HG03565 (cell line): ENCODE measurements around the gene AOAH.

Experiments
- ATAC-seq: cut with Tn5 transposase; IDR thresholded peaks from one replicate; pipeline ENCODE4 v1.9.1; 2021; ENCODE audit warnings: mild to moderate bottlenecking, moderate library complexity; ENCODE audit not compliant: unreplicated experiment

Gene AOAH

GRCh38 chr7:36635091-36635490, 89.2 kb downstream of the AOAH start:
- no peak for ATAC-seq

DNA sequence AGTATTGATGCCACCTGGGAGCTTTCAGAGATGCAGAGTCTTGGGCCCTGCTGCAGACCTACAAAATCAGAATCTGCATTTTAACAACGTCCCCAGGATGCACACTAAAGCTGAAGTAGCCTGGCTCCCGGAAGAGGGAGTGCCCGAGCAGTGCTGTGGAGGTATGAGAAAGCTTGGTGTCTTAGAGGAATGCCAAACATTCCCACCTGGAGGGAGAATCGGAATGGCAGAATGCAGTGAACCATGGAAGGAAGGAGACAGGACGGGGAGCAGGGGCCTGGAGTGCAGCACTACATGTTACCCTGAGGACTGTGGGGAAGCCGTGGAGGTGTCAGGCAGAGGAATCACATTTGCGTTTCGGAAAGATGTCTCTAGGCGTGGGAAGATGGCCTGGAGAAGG, 90.9 kb downstream of the AOAH start:
- no peak for ATAC-seq

DNA sequence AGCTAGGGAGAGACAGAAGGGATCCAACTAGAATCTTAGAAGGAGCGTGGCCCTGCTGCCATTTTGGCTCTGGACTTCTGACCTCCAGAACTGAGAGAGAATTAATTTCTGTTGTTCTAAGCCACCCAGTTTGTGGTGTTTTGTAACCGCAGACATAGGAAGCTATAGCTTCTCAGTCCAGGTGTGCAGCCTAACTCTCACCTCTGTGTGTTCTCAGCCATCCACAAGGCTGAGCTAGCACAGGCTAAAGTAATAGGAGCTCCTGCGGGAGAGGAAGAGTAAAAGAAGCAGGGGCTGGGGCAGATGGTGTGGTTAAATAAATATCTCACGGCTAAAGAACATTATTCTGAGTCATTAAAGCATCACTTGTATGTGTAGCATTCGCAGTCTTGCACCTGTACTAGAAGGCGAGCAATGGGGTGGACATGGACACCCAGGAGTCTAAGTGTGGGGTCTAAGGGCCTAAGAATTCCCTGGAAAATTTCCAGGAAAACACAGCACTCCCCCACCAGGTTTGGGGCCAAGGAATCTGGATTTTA, 94.1 kb downstream of the AOAH start:
- ATAC-seq = no peak

DNA sequence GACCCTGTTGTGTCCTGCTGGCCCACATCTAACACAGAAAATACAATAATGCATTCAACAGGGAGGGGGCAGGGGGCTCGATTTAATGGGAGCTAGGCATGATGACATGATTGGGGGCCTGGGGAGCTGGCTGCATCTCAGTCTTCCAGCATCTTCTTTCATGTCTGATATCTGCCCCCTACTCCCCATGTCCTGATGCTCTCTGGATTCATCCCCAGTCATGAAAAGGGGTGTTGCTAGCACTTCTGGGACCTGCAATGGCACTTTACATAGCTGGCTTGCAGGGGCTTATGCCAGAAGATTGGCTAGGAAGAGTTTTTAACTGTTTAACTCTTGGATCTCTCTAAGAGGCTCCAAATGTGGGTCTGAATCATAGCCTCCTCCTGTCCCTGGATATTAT, 94.9 kb downstream of the AOAH start:
- ATAC-seq = no peak

DNA sequence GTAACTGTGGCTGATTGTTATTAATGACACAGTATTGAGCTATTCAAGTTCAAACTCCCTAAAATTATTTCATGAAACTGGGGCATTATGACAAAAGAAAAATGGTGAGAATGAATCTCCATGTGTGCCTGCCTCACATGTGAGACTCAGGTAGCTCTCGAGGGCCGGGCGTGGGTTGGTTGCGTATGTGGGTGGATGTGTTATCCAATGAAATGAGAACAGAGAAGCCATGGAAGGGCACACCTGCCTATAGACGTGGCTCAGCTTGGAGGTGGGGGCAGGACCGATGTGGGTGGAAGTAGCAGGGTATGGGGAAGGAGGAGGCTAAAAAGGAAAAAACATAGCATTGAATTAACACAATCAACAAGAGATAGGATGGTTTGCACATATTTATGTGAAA, 96.5 kb downstream of the AOAH start:
- ATAC-seq = no peak

DNA sequence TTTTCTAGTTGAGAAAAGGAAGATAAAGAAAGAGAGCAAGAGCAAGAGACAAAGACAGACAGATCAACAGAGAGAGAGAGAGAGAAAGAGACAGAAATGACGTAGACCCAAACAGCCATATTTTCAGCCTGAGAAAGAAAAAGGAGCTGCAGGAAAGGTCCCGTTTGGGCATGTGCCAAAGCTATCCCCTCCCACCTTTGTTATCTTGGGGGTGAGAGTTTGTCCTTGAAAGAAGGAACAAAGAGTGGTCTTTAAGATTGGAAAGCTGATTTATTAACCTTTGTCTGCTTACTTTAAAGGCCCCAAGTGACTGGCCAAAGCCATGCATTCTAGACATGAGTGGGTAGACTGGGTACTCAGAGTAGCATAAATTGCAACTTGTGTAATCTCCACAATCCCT, 98.2 kb downstream of the AOAH start:
- ATAC-seq = no peak

DNA sequence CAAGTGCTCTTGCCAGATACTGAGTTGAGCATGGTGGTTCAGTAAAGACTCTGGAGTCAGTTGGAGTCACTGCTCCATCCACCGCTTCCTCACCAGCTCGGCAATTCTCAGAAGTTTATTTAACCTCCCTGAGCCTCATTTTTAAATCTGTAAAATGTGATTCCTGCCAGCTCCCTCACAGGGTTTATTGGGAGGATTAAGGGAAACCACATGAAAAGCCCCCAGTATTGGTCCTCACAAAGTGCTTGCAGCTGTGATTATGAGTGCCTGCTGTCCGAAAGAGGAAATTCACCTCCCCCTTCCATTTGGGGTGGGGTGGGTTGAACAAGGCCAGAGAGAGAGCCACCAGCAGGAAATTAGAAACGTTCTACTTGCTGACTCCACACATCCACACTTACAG, 99.0 kb downstream of the AOAH start:
- ATAC-seq = no peak

GRCh38 chr7:36623247-36623646, 101.0 kb downstream of the AOAH start:
- no peak for ATAC-seq

DNA sequence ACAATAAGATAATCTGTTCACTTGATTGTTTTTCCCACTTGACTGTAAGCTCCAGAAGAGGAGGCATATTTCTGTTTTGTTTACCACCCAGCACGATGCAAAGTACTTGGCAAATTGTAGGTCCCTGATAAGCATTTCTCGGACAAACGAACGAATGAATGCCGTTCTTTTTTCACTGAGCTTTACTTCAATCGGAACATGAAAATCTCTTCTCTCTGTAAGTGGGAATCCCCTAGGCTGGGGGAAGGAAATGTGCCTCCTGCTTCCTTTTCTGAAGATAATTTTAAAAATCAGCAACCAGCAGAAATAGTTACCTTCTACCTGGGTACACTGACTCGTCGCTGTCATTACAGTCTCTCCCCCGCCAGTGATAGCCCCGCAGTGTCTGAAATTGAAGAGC, 102.9 kb downstream of the AOAH start:
- no peak for ATAC-seq

- ATAC-seq = no peak
These were observed 104.1 kb downstream of the AOAH start for GRCh38 chr7:36620166-36620708.

DNA sequence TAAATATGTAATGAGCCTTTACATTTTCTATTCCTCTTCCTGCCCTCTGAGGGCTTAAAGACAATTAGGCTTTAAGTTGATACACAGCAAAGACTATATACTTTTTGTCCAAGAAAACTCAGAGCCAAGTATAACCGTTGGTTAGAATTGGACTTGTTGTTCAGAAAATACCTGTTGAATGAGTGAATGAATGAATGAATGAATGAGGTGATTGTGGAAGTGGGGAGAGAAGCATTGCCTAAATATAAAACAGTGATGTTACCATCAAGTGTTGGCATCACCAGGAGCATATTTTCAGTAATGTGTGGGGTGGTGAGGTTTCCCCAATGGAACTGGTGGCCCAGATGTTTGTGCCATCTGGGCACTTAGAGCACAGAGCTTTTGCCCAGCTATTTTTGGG, 106.9 kb downstream of the AOAH start:
- ATAC-seq = no peak

- no peak for ATAC-seq
These were observed 108.3 kb downstream of the AOAH start for GRCh38 chr7:36615852-36616540.

GRCh38 chr7:36614959-36615358, 109.3 kb downstream of the AOAH start:
- no peak for ATAC-seq

- no peak for ATAC-seq
These were observed 111.2 kb downstream of the AOAH start for GRCh38 chr7:36613031-36613614.

DNA sequence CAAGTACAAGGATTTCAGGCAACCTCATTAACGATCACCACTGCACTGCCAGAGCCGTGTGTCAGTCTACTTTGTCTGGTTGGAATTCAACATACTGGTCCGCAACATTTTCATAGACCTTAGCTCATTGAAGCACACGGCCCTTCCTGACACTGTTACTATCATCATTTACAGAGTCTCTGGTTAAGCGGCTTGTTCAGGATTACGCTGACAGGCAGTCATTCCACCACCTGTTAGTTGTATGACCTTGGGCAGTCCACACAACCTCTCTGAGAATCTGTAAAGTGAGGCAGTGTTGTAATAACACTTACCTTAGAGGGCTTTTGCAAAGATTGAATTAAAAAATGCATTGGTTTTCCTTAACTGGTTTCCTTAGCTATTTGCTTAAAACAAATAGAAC, 112.6 kb downstream of the AOAH start:
- no peak for ATAC-seq

- ATAC-seq = no peak
These were observed 116.6 kb downstream of the AOAH start for GRCh38 chr7:36607721-36608095.

DNA sequence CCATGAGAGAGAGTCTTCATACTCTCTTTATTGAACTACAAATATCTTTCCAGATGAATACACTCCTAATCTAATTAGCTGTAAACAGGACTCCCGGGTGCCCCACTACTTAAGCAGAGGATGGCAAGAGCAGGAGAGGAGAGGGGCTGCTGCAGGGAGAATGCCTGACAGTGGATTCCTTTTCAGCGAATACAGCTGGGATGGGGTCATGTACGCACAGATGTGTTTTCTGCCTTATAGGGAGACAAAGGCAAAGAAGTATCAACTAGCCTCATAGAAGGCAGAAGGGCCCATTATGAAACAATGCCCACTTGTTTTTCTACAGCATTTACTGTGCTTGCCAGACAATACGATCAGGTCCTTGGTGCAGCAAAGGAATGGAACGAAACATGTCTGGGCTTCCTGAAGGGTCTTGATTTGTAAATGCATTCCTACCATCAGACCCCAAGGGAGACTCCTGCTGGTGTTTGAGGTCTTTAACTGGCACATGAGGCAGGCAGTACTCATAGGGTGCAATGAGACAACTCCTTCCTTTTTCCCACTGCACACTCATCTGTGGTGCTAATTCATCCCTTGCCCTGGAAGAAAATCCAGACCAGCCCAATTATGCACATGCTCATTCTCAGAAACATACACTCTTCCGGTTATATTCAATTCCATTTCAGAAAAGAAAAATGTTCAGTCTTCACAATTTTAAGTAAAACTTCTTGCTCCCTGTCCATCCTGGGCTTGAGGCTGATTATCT, 117.1 kb downstream of the AOAH start:
- no peak for ATAC-seq

DNA sequence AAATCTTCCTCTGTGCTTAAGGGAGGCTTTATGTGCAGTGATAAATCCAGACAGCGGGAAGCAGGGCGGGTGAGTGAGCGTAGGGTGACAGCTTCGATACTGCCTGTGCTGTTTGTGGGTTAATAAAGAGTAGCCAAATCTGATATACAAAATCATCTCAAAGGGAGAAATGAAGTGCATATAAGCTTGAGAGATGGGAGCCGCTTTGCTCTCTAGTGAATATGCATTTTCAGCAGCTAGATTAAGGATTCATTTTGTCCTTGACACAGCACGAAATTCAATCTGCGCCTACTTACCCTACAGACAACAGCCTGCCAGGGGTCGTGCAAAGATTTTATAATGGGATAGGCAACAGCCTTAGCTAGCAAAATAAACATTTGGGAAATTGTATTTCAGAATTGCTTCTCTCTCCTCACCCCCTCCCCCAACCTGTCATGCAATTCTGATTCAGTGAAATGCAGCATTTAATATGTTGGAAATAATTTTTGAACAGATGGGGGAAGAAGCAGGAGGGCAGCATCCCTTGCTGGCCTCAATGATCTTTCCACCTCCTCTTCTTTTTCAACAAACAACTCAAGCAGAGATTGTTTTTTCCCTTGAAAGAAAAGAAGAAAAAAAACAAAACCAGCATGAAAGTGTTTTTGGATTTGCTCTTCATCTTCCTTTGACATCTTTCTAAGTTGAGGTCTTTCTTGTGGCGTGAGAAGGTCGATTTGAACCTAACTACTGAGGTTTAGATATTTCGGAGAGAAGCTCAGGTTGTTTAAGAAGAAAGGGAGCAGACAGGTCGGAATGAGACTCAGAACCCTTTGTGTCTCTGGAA, 117.9 kb downstream of the AOAH start:
- ATAC-seq = no peak

DNA sequence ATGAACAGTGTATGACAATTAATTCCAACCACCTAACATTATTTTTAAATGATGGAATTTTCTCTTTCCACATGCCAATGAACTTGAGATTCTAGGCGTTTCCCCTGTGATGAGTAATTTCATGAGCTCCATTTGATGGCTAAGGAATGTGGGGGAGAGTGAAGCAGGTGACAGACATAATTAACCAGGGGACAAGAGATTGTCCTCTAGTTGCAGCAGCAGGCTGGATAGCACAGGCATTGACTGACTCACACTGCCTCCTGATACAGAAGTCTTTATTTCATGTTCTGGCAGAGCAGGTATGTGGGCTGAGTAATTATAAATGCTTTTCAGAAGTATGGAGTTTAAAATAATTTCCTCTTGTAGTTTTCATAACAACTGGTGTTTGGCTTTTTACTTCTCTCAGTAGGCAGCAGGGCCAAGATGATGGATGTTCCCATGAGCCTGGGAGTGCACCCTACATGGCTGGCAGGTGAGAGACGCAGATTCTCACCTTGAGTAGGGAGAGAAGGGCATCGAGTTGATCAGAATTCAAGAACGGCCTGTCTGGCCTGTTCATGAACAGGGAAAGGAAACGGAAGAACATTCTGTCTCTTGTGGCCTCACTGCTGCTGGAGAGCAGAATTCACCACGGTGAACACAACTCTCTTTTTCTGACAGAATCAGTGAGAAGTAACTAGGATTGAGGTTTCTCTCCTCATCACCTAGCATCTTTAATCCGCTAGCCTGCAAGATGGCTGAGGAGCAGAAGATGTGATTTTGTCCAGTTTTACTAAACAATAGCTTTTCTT, 118.8 kb downstream of the AOAH start:
- no peak for ATAC-seq

DNA sequence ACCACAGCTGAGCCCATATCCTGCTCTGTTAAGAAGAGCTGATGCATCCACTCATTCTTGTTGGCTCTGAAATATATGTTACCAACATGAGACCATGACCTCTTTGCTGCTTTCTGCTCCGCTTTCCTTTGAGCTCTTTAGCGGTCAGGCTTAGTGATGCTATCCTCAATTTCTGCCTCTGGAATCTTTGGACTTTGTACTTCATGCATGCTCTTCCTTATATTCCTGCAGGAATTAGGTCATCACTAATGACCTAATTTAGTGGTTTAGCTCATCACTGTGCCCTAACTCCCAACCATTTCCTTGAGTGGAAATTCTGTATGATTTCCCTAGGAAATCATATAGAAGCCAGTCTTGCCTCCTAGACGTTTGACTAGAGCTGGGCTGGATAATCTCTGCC, 119.5 kb downstream of the AOAH start:
- no peak for ATAC-seq
